HG02642 (cell line): ENCODE results near the gene SIVA1.

Experiments
- ATAC-seq: cut with Tn5 transposase; IDR thresholded peaks from one replicate; pipeline ENCODE4 v1.9.1; 2021; ENCODE audit warnings: mild to moderate bottlenecking; ENCODE audit not compliant: unreplicated experiment, poor library complexity

Gene SIVA1

DNA sequence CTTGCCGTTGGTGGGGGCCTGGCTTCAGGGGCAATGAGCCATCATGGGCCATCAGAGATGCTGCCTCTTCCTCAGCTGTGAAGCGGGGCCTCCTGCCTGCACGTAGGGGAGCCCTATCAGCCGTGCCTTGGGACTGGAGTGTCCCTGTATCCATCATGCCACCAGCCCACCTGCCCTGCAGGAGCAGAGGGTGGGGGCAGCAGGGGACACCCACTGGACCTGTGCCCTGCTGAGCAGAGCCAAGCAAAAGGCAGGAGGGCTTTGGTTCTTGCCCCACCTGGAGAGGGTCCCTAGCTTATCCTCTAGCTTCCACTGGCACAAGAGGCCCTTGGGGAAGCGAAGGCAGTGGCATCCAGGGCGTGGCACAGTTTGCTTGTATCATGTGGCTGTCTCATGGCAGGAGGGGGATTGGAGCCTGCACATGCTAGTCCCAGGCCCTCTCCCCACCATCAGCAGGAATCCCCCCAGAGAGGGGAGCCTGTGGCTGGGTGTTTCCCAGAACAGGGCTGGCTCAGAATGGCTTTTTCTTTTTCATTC lies 18.8 kb upstream of the SIVA1 start:
- no peak for ATAC-seq

DNA sequence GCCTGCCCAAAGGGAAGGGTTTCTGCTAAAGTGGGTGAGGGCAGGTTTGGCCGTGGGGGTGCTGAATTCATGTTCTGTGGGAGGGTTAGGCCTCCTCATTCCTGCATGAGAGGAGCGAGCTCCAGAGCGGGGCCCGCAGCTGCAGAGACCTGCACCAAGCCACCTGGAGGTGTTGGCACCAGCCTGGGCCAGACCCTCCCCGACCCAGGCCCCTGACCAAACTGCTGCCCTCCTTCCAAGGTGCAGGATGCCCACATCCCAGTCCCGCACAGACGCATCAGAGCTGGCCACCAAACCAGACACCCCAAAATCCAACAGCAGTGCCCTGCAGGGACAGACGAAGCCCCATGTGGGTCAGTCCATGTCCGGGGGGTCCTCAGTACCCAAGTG lies 18.4 kb upstream of the SIVA1 start:
- ATAC-seq: no peak

DNA sequence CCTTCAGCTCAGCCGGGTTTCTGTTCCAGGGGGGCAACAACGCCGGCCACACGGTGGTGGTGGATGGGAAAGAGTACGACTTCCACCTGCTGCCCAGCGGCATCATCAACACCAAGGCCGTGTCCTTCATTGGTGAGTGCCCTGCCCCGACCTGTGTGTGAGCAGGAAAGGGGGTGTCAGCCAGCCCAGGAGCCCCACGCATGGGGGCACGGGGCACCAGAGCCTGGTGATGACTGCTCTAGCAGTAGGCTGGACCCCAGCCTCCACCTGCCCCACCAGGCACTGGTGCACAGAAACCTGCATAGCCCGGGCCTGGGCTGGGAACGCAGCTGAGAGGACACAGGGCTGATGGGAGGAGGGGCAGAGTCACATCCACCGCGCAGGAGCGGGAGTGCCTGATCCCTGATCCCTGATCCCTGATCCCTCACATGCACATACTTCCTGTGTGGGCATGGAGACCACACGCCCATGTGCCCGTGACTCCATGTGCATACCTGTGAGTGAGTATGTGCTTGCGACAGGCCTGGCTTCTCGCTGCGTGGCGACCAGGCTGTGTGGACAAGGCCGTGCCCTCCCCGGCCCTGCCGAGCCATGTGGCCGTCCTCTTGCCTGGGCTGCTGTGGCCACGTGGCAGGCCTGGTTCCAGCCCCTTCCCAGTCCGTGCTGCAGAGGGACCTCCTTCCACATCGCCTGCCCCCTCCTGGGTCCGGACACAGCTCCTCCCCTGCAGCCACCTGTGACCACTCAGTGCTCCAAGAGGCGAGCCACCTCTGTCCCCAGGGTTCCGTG lies 17.8 kb upstream of the SIVA1 start:
- no peak for ATAC-seq

DNA sequence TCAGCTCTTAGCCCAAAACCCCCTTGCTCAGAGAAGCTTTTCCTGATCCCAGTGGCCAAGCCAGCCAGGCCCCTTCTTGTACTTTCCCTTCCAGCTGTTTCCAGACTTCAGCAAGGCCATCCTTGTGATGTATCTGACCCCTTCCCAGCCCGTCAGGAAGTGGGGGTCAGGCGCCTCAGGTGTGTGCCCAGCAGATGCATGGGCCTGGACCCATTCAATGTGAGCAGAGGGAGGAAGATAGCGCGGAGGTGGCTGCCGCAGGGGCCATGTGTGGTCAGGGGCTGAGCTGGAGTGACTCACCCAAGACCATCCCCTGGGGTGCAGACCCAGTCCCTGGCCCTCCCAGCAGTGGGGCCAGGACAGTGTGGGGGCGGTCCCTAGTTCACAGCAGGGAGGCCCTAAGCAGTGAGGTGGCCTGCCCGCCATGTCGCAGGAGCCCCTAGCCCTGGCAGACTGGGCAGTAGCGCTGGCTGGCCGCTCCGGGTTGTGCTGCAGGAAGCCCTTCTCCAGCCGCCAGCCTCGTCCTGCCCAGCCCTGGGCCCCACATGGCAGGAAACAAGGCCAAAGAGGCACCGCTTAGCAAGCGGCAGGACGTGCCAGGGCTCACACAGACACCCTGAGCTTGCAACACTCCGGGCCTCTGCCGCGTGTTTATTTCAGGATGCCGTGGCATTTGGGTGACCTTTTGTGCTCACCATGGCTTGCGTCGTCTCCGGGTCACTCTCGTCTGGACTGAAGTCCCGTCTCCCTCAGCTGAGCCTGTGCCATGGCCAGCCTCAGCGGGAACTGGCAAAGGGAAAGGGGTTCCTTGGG lies 16.9 kb upstream of the SIVA1 start:
- no peak for ATAC-seq

DNA sequence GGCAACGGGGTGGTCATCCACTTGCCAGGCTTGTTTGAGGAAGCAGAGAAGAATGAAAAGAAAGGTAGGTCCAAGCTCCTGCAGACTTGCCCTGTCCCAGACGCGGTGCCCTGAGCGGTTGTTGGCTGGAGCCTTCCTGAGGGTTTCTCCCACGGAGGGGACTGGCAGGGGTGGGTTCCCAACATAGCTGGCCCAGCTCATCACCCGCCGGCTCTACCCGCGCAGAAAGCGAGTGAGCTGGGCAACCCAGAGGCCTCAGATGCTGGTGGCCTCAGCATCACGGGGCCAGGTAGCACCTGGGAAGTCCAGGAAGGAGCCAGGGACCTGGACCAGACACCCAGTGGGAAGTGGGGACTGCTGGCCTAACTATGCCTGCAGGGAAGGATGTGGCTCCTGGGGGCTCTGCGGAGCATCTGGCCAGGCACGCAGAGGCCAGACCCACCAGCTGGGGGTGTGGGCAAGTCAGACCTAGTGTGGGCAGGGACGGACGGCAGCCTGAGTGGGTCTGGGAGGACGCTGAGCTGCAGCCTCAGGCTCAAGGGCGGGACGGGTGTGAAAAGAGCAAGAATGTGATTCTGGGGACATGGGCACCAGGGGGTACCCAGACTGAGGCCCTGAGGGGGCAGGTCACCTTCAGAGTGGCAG lies 14.4 kb upstream of the SIVA1 start:
- no peak for ATAC-seq

DNA sequence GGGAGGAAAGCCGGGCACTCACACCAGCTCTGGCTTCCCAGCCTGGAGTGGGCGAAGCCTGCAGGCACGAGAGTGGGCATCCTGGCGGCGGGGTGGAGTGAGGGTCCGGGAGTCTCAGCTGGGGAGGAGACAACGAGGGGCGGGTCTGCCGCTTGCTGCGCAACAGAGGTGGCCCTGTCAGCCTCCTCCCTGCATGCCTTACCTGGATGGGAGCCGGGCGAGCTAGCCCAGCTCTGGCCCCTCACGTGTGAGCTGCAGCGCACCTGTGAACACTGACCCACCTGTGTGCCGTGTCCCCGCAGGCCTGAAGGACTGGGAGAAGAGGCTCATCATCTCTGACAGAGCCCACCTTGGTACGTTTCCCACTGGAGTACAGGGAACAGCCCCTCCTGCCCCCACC lies 13.9 kb upstream of the SIVA1 start:
- ATAC-seq: no peak

DNA sequence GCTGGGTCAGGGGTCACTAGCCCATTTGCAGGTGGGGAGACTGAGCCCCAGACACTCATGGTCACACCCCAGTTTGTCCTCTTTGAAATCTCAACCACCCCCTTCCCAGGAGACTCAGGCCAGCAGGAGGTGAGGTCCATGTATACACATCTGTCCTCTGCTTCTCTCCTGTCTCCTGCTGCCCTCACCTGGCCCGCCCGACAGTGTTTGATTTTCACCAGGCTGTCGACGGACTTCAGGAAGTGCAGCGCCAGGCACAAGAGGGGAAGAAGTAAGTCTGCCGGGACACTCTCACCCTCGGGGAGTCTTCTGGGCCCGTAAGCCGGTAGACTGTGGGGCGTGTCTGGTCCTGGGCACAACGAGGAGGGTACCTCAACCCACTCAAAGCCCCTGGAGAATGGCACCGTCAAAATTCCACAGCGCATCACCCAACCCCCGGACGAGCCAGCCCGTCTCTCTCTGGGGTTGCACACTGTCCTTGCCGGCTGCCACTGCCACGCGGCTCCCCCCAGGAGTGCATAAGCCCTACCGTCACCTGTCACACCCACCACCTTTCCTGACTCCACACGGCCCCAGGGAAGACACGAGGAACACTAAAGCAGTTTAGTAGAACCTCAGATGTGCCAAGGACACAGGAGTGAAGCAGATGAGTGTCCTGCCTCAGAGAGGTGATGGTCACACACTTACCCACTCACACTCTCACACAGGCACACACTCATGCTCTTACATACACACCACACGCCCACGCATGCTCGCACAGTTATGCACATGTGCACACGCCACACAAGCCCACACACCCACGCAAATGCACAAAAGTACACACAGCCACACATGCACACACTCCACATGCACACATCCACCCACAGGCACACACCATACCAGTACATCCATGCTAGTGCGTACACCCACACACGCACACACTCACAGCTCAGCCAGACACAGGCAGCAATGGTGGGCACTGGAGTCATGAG lies 13.1 kb upstream of the SIVA1 start:
- no peak for ATAC-seq

DNA sequence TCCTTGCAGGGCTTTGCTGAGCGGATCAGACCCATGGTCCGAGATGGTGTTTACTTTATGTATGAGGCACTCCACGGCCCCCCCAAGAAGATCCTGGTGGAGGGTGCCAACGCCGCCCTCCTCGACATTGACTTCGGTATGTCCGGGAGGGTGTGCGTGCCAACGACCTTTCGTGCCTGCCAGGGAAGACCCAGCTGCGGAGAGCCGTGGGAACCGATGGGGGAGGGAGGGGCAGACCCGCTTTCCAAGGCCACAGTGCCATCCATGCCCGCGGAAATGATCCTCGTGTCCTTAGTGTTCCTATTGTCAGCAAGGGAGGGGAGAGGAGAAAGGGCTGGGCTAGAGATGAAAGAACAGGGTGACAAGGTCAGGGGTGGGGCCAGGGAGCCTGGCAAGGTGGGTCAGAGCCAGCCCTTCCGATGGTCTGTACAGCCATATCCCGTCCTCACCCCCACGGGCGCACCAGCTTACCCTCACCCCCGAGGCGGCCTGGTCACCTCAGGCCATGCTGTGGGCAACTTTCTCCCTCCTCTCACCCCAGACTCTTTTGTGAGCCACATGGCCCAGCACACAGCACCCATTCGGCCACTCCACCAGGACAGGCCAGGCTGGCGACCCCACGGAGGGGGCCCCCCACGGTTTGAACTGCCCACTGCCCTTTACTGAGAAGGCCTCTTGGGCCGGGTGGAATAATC lies 11.7 kb upstream of the SIVA1 start:
- ATAC-seq: no peak

DNA sequence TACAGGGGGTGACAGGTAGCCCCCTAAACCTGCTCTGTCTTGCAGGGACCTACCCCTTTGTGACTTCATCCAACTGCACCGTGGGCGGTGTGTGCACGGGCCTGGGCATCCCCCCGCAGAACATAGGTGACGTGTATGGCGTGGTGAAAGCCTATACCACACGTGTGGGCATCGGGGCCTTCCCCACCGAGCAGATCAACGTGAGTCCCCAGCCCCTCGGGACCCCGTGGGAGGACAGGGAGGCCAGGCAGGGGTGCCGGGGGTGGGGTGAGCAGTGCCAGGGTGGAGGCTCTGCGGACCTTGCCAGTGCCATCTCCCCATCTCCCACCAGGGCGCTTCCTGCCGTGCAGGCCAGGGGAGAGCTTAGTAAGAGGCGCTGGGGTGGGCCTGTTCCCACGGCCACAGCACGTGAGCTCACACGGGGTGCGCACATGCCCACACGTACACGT lies 11.1 kb upstream of the SIVA1 start:
- no peak for ATAC-seq

DNA sequence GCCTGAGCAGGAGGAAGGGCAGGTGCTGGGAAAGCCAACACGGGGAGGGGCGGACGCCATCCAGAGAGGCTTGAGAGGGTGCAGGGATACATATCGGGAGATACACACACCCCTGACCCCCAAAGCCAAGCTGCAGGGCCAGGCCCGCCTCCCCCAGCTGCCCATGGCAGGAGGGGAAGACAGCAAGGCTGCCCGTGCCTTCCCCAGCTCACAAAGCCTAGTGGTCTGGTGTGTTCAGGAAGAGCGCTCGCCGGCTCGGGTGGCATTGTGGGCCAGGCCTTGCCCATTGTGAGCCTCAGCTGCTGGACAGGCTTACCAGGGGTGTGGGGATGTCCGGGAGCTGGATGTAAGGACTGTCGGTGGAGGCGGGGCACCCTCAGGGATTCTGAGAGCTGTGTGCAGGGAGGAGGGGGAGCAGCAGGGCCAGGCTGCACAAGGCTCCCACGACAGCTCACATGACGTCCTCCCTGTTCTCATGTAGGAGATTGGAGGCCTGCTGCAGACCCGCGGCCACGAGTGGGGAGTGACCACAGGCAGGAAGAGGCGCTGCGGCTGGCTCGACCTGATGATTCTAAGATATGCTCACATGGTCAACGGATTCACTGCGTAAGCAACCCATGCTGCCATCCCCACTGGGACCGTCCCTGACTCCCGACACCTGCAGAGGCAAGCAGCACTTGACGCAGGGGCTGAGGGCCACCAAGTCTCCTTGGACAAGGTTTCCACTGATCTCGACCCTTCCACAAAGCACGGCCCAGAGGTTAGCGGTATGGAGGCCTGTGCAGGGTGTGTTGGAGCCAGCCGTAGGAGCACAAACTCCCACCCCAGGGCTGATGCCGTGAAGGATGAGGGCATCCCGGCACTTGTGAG lies 10.1 kb upstream of the SIVA1 start:
- ATAC-seq: no peak

DNA sequence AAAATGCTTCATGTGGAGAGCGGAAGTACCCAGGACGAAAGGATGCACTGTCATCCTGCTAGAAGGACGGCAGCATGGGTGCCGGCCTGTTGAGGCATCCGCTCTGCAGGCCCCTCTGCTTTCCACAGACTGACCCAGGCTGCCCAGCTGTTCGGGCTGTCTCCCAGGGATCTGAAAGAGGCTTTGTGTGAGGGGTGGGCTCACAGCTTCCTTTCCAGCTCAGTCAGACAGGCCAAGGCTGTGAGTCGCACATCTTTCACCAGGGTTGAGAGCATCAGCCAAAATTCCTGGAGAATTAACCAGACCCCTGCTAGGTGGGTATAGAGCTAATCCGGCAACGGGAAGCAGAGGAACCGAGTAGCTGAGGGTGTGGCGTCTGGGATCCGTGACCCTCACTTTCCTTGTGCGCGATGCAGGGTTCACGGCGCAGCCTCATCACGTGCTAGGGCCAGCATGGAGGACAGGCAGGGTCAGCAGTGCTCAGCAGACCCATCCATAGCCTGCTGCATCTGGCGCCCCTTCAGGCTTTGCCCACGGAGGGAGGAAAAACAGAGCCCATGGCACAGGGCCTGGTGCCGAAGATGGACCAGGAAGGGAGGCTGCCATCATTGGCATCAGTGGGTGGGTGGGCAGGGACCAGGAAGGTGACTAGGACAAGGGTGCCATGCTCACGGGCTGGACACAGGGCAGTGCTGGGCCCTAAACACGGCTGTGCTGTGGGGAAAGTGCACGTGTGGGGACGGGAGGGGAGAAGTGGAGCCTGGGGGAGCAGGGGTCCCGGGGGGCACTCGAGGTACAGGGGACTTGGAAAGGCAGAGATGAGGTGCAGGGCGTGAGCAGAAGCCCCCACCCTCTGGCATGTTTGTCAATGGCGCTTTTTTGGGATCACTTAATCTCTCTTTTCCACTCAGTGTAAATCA lies 9.2 kb upstream of the SIVA1 start:
- ATAC-seq: no peak

DNA sequence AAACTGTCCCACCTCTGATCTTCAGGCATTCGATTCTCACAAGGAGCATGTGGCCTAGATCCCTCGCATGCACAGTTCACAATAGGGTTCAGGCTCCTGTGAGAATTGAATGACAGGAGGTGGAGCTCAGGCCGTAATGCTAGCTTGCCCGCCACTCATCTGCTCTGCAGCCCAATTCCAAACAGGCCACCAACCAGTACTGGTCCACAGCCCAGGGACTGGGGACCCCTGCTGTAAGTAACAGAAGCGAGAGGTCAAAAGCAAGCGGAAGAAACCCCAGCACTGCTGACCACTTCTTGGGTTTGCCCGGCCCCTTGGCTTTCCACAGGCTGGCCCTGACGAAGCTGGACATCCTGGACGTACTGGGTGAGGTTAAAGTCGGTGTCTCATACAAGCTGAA lies 8.5 kb upstream of the SIVA1 start:
- ATAC-seq: no peak

DNA sequence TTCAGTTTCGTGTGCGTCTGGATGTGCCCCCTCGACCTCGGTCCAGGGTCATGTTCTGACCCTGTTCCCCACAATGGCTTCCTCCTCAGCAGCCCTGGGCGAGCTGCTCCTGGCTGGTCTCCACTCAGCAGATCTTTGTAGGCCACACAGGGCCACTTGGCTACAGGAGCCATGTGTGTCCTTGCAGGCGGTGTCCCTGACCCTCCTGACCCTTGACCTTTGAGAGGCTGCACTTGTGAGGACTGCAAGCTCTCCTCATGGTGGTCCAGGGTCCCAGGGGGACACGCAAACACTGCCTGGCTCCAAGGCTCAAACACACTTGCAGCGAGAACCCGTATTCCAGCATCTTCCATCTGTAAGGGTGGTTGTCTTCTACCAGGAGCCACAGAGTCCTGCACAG lies 7.5 kb upstream of the SIVA1 start:
- no peak for ATAC-seq

DNA sequence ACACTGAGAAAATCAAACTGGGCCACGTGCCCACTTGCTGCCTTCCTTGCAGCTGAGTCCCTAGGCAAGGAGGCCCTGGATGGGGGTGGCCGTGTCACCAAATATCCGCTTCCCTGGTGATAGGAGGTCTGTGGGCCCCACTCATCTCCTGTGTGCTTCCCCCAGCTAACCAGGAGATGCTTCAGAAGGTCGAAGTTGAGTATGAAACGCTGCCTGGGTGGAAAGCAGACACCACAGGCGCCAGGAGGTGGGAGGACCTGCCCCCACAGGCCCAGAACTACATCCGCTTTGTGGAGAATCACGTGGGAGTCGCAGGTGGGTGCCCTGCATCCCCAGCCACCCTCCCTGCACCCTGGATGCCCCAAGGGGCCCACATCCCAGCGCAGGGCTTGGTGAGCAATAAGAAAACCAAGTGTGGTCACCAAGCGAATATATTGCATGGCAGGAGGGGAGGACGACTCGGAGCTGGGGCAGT lies 6.8 kb upstream of the SIVA1 start:
- no peak for ATAC-seq

DNA sequence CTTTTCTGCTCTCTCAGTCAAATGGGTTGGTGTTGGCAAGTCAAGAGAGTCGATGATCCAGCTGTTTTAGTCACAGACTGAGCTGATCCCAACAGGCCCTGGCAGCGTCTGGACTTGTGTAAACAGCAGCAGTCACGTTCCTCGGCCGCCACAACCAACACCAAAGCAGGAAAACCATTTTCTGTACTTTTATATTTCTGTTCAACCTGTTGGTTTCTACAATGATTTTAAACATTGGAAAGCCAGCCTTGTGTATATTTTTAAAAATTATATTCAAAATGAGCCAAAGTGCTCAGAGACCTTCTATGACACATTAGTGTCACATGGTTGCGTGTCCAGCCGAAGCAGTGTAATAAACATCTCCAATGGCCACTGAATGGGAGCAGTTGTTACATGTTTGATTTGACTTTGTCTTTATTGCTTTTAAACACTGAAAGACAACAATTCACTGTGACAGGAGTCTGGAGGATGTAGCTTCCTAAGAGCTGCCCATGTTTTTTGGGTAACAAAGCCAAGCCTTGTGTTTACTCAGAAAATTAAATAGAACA lies 5.9 kb upstream of the SIVA1 start:
- no peak for ATAC-seq

DNA sequence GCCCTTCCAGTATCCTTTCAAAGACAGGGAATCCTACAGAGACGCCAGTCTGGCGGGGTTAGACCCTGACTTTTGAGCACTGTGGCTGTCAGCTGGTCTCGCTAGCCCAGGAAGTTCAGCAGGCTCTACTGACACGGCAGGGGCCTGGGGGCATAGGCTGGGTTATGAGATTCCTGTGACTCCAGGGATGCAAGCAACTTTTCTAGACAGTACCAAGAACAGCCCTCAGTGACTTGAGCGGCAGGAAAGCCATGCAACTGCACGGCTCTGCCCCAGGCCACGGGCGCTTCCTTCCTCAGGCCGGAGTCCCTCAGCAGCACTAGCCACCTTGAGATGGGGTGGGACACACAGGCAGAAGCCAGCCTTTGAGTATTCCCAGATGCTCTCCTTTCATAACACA lies 5.1 kb upstream of the SIVA1 start:
- ATAC-seq: no peak

DNA sequence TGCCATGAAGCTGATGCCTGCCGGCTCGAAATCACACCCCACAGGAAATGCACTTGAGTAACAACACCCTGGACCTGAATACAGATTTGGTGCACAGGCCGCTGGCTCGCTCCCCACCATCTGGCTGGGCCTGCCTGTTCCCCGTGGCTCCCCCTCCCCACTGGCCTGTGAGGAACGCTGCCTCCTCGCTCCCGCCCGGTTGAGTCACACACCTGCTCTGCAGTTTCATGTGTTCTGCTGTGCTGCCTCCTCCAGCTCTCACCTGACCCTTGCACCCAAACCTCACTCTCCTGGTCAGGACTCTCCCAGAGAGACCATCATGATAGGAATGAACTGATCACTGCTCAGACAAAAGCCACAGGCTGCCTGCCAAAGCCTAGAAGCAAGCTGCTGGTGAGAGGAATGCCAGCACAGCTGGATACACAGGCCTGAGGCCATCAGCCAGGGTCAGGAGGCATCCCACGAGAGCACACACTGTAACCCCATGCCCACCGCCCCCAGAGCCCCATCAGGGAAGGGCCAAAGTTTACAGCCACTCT lies 3.8 kb upstream of the SIVA1 start:
- ATAC-seq: no peak
